Neural cell (in vitro differentiated cells): ENCODE data around the gene RPA3.

Source experiments
- CTCF ChIP-seq: fragments of 450-650 bp; IDR thresholded peaks from 2 replicates; pipeline ENCODE4 v1.5.1; 2014; ENCODE audit warnings: antibody characterized with exemption, mild to moderate bottlenecking, moderate library complexity; ENCODE audit not compliant: poor library complexity, severe bottlenecking
- EP300 ChIP-seq: fragments of 450-650 bp; conservative IDR thresholded peaks from 2 replicates; pipeline ENCODE4 v1.6.1; 2014; ENCODE audit warnings: antibody characterized with exemption, mild to moderate bottlenecking, moderate library complexity; ENCODE audit not compliant: poor library complexity, severe bottlenecking
- EZH2 ChIP-seq: fragments of 200-600, 300-800 bp; shearing (Covaris generic), sonication (generic); IDR thresholded peaks from 2 replicates; pipeline ENCODE4 v1.6.1; 2014; ENCODE audit warnings: antibody characterized with exemption, low read length, borderline replicate concordance, mild to moderate bottlenecking; ENCODE audit not compliant: insufficient read depth, poor library complexity, severe bottlenecking
- MXI1 ChIP-seq: fragments of 450-650 bp; conservative IDR thresholded peaks from 2 replicates; pipeline ENCODE4 v1.6.1; 2014; ENCODE audit warnings: antibody characterized with exemption, mild to moderate bottlenecking; ENCODE audit not compliant: poor library complexity, severe bottlenecking
- POLR2AphosphoS5 ChIP-seq: IDR thresholded peaks from 2 replicates; pipeline ENCODE4 v1.6.1; 2012
- REST ChIP-seq: IDR thresholded peaks from 2 replicates; pipeline ENCODE4 v1.6.1; 2012; ENCODE audit warnings: borderline replicate concordance
- TAF1 ChIP-seq: IDR thresholded peaks from 2 replicates; pipeline ENCODE4 v1.6.1; 2012; ENCODE audit warnings: low read depth

- TF ChIP-seq CTCF, result no peak
- no peak for TF ChIP-seq MXI1
- no peak for TF ChIP-seq EP300
- no peak for TF ChIP-seq REST
- no peak for TF ChIP-seq POLR2AphosphoS5
- TF ChIP-seq EZH2, result no peak
- no peak for TF ChIP-seq TAF1
These were observed 4.7 kb downstream of the RPA3 start for GRCh38 chr7:7713730-7714129.
